ENCODE data around the gene ACACB. TPM values are rescaled to one million over a fixed set of nuclear protein-coding genes. Genes with fewer than 3 reads are reported as not detected.

Gene ACACB
- total RNA-seq, 2 experiments from 2014 or later: 21.4 to 23.2 TPM

GRCh38 chr12:109295764-109296425 is 179.5 kb downstream of the ACACB start:
- H3K9me3 Mint-ChIP-seq: no peaks in the 10 kb centered on the region
- POLR2A ChIA-PET: no interaction called here
- no peaks in the 10 kb centered on the region for H3K36me3 Mint-ChIP-seq
- H3K4me1 Mint-ChIP-seq: no peaks in the 10 kb centered on the region
- DNase-seq: no peak
- ATAC-seq (ENCODE audit: low read depth): no peak
- no peak overlapping the region for H3K4me3 Mint-ChIP-seq
- no peak overlapping the region for H3K27ac Mint-ChIP-seq
- H3K27me3 Mint-ChIP-seq: peaks cover 3% of the 10 kb centered on the region

- Mint-ChIP-seq H3K4me1 (no peaks in the 10 kb centered on the region), H3K27ac (no peak overlapping the region), H3K9me3 (no peaks in the 10 kb centered on the region), H3K4me3 (no peak overlapping the region), H3K27me3 (peaks cover 4% of the 10 kb centered on the region), H3K36me3 (no peaks in the 10 kb centered on the region)
- no peak for ATAC-seq (ENCODE audit: low read depth)
- POLR2A ChIA-PET: no interaction called here
- DNase-seq: no peak
Measured at GRCh38 chr12:109296431-109296830, 180.0 kb downstream of the ACACB start.

- DNase-seq (no peak), ATAC-seq (ENCODE audit: low read depth) (no peak)
- H3K27ac Mint-ChIP-seq: no peak overlapping the region
- peaks cover 7% of the 10 kb centered on the region for H3K27me3 Mint-ChIP-seq
- H3K4me1 Mint-ChIP-seq: no peaks in the 10 kb centered on the region
- POLR2A ChIA-PET: no interaction called here
- H3K9me3 Mint-ChIP-seq: no peaks in the 10 kb centered on the region
- no peak overlapping the region for H3K4me3 Mint-ChIP-seq
- H3K36me3 Mint-ChIP-seq: no peaks in the 10 kb centered on the region
Measured at GRCh38 chr12:109299849-109300248, 183.5 kb downstream of the ACACB start.

GRCh38 chr12:109301643-109302168 is 185.3 kb downstream of the ACACB start:
- POLR2A ChIA-PET: no interaction called here
- Mint-ChIP-seq H3K4me1 (no peaks in the 10 kb centered on the region), H3K36me3 (no peaks in the 10 kb centered on the region), H3K4me3 (no peak overlapping the region), H3K27ac (no peak overlapping the region), H3K27me3 (peaks cover 14% of the 10 kb centered on the region), H3K9me3 (no peaks in the 10 kb centered on the region)
- DNase-seq: no peak
- ATAC-seq (ENCODE audit: low read depth): no peak

- no peaks in the 10 kb centered on the region for H3K4me1 Mint-ChIP-seq
- H3K27me3 Mint-ChIP-seq: peaks cover 19% of the 10 kb centered on the region
- POLR2A ChIA-PET: no interaction called here
- H3K27ac Mint-ChIP-seq: no peak overlapping the region
- DNase-seq (no peak), ATAC-seq (ENCODE audit: low read depth) (no peak)
- no peaks in the 10 kb centered on the region for H3K9me3 Mint-ChIP-seq
- no peak overlapping the region for H3K4me3 Mint-ChIP-seq
- no peaks in the 10 kb centered on the region for H3K36me3 Mint-ChIP-seq
Measured at GRCh38 chr12:109302358-109302757, 186.0 kb downstream of the ACACB start.

GRCh38 chr12:109302770-109303169 is 186.4 kb downstream of the ACACB start:
- Mint-ChIP-seq H3K9me3 (no peaks in the 10 kb centered on the region), H3K27me3 (peaks cover 23% of the 10 kb centered on the region), H3K4me1 (no peaks in the 10 kb centered on the region), H3K36me3 (no peaks in the 10 kb centered on the region), H3K27ac (no peak overlapping the region), H3K4me3 (no peak overlapping the region)
- ATAC-seq (ENCODE audit: low read depth) (no peak), DNase-seq (no peak)
- POLR2A ChIA-PET: no interaction called here

- Mint-ChIP-seq H3K27ac (no peak overlapping the region), H3K27me3 (peaks cover 39% of the 10 kb centered on the region), H3K36me3 (no peaks in the 10 kb centered on the region), H3K4me3 (no peak overlapping the region), H3K4me1 (peaks cover 2% of the 10 kb centered on the region), H3K9me3 (no peaks in the 10 kb centered on the region)
- POLR2A ChIA-PET: no interaction called here
- ATAC-seq (ENCODE audit: low read depth): no peak
- no peak for DNase-seq
Measured at GRCh38 chr12:109304485-109304884, 188.1 kb downstream of the ACACB start.

GRCh38 chr12:109305547-109305946 is 189.2 kb downstream of the ACACB start:
- DNase-seq (no peak), ATAC-seq (ENCODE audit: low read depth) (no peak)
- Mint-ChIP-seq H3K27me3 (peaks cover 43% of the 10 kb centered on the region), H3K27ac (no peak overlapping the region), H3K4me3 (no peak overlapping the region), H3K4me1 (peaks cover 6% of the 10 kb centered on the region), H3K9me3 (no peaks in the 10 kb centered on the region), H3K36me3 (no peaks in the 10 kb centered on the region)
- POLR2A ChIA-PET: no interaction called here

GRCh38 chr12:109307051-109307450 is 190.7 kb downstream of the ACACB start:
- Mint-ChIP-seq H3K4me1 (peaks cover 9% of the 10 kb centered on the region), H3K4me3 (no peak overlapping the region), H3K36me3 (no peaks in the 10 kb centered on the region), H3K9me3 (no peaks in the 10 kb centered on the region), H3K27me3 (peaks cover 54% of the 10 kb centered on the region), H3K27ac (no peak overlapping the region)
- DNase-seq (no peak), ATAC-seq (ENCODE audit: low read depth) (no peak)
- POLR2A ChIA-PET: no interaction called here

- DNase-seq: no peak
- H3K36me3 Mint-ChIP-seq: no peaks in the 10 kb centered on the region
Measured at GRCh38 chr12:109308534-109309380, 192.4 kb downstream of the ACACB start, which contains the start of gene FOXN4. Gene FOXN4 (minus strand): TSS chr12:109309284. CDS start chr12:109308321, 963 bp downstream.

GRCh38 chr12:109309381-109310246 is 193.2 kb downstream of the ACACB start:
- Mint-ChIP-seq H3K4me3 (peak overlapping the region; percentile 78), H3K36me3 (no peaks in the 10 kb centered on the region), H3K27ac (no peak overlapping the region), H3K9me3 (no peaks in the 10 kb centered on the region), H3K4me1 (peaks cover 9% of the 10 kb centered on the region), H3K27me3 (peaks cover 71% of the 10 kb centered on the region)
- ATAC-seq (ENCODE audit: low read depth): peak; percentile 32
- POLR2A ChIA-PET: interaction anchor here (0.6 kb wide), 1 partner anchor 82 kb away, joined by 3 read pairs; no protein-coding TSS in a partner anchor
- no peak for DNase-seq

More at GRCh38 chr12:109308534-109309380, 192.4 kb downstream of the ACACB start, which contains the start of gene FOXN4:
- POLR2A ChIA-PET: no interaction called here
- peak within 1 kb of the TSS; percentile 78 for H3K4me3 Mint-ChIP-seq
- ATAC-seq (ENCODE audit: low read depth): no peak
- H3K27ac Mint-ChIP-seq: no peak within 1 kb of the TSS
- peaks cover 64% of the 10 kb centered on the region for H3K27me3 Mint-ChIP-seq
- peaks cover 9% of the 10 kb centered on the region for H3K4me1 Mint-ChIP-seq
- no peaks in the 10 kb centered on the region for H3K9me3 Mint-ChIP-seq

- DNase-seq (no peak), ATAC-seq (ENCODE audit: low read depth) (peak; percentile 42)
- Mint-ChIP-seq H3K27ac (no peak overlapping the region), H3K27me3 (peaks cover 74% of the 10 kb centered on the region), H3K4me1 (peaks cover 9% of the 10 kb centered on the region), H3K36me3 (no peaks in the 10 kb centered on the region), H3K9me3 (no peaks in the 10 kb centered on the region), H3K4me3 (peak overlapping the region; percentile 54)
- POLR2A ChIA-PET: interaction anchor here (0.6 kb wide), 1 partner anchor 83 kb away, joined by 3 read pairs; no protein-coding TSS in a partner anchor
Measured at GRCh38 chr12:109310247-109311125, 194.1 kb downstream of the ACACB start.

All from activated naive CD8-positive, alpha-beta T cell treated with anti-CD3 and anti-CD28 coated beads, Interleukin-2, amount 10 ng/mL, durations not matched to agents 7 days and 5 days (primary cell).